Panc1 (cell line): ENCODE measurements around the gene STXBP5.

Source experiments
- CTCF ChIP-seq: fragments of 450-650 bp; IDR thresholded peaks from 2 replicates; pipeline ENCODE4 v1.5.1; 2017; ENCODE audit warnings: mild to moderate bottlenecking
- POLR2AphosphoS5 ChIP-seq: IDR thresholded peaks from 2 replicates; pipeline ENCODE4 v1.6.1; 2012; ENCODE audit warnings: mild to moderate bottlenecking, low read depth, low read length, moderate library complexity
- TCF7L2 ChIP-seq: IDR thresholded peaks from 2 replicates; pipeline ENCODE4 v1.6.1; 2011; ENCODE audit warnings: mild to moderate bottlenecking, low read depth, low read length, inconsistent platforms

- TF ChIP-seq CTCF: no peak
- TF ChIP-seq POLR2AphosphoS5: no peak
- peak; percentile 89 for TF ChIP-seq TCF7L2
These were observed 24.4 kb upstream of the STXBP5 start for GRCh38 chr6:147179809-147180208.
